HG02623 (cell line): ENCODE results near the gene SOST.

Experiments used
- ATAC-seq: cut with Tn5 transposase; IDR thresholded peaks from one replicate; pipeline ENCODE4 v1.9.1; 2021; ENCODE audit warnings: moderate library complexity; ENCODE audit not compliant: unreplicated experiment

SOST gene

GRCh38 chr17:43774304-43775250 lies 16.0 kb upstream of the SOST start:
- ATAC-seq, result no peak

- ATAC-seq, result no peak
Observed at GRCh38 chr17:43772877-43773648, 14.5 kb upstream of the SOST start.

GRCh38 chr17:43771463-43771862 lies 12.9 kb upstream of the SOST start:
- ATAC-seq, result no peak

GRCh38 chr17:43770957-43771356 lies 12.4 kb upstream of the SOST start:
- no peak for ATAC-seq

GRCh38 chr17:43769859-43770258 lies 11.3 kb upstream of the SOST start:
- ATAC-seq, result no peak

GRCh38 chr17:43769426-43769825 lies 10.8 kb upstream of the SOST start:
- no peak for ATAC-seq

GRCh38 chr17:43768943-43769342 lies 10.4 kb upstream of the SOST start:
- no peak for ATAC-seq

- ATAC-seq, result no peak
Observed at GRCh38 chr17:43768382-43768781, 9.8 kb upstream of the SOST start.

- no peak for ATAC-seq
Observed at GRCh38 chr17:43767713-43768059, 9.1 kb upstream of the SOST start.

- no peak for ATAC-seq
Observed at GRCh38 chr17:43767053-43767712, 8.6 kb upstream of the SOST start.

- no peak for ATAC-seq
Observed at GRCh38 chr17:43766413-43767052, 7.9 kb upstream of the SOST start.

GRCh38 chr17:43760254-43760852 lies 1.8 kb upstream of the SOST start:
- ATAC-seq, result no peak

GRCh38 chr17:43759836-43760235 lies 1.2 kb upstream of the SOST start:
- ATAC-seq, result no peak

GRCh38 chr17:43758086-43758485 lies 505 bp downstream of the SOST start:
- ATAC-seq, result no peak

GRCh38 chr17:43757171-43757660 lies 1.4 kb downstream of the SOST start:
- no peak for ATAC-seq

GRCh38 chr17:43756201-43756600 lies 2.4 kb downstream of the SOST start:
- ATAC-seq, result no peak

GRCh38 chr17:43755389-43755875 lies 3.2 kb downstream of the SOST start:
- no peak for ATAC-seq

- no peak for ATAC-seq
Observed at GRCh38 chr17:43754947-43755346, 3.6 kb downstream of the SOST start.

- no peak for ATAC-seq
Observed at GRCh38 chr17:43753493-43754129, 5.0 kb downstream of the SOST start.

GRCh38 chr17:43750153-43750552 lies 8.4 kb downstream of the SOST start:
- ATAC-seq, result no peak
